AG04450 (cell line): ENCODE data around the gene HRH2. TPM values are rescaled to one million over a fixed set of nuclear protein-coding genes. Genes with fewer than 3 reads are reported as not detected.
"Not testable (repeated sequence)": the region's sequence is repeated elsewhere in the genome, so short reads cannot be mapped to it uniquely, and the experiment has no call there.

Experiments
- CTCF ChIA-PET: fragments of 300-600, 350-600 bp; formaldehyde crosslinking; extraction: SDS; loops from one replicate; lab custom pipeline; 2022; ENCODE audit warnings: antibody characterized with exemption, inconsistent platforms; lab: Charles Lee
- POLR2A ChIA-PET: fragments of 350-600 bp; formaldehyde crosslinking; extraction: SDS; loops from one replicate; lab custom pipeline; 2021; ENCODE audit warnings: antibody characterized with exemption, inconsistent platforms; lab: Yijun Ruan, JAX
- DNase-seq: peaks from one replicate; pipeline ENCODE4 v3.0.0-alpha.2; 2011; ENCODE audit warnings: low read depth, low spot score
- H3K27ac ChIP-seq: one replicate; pipeline ENCODE4 v1.5.1; 2012; ENCODE audit warnings: low read depth, low read length, control low read depth
- H3K27me3 ChIP-seq: one replicate; pipeline ENCODE4 v1.6.0; 2012; ENCODE audit warnings: low read length; ENCODE audit not compliant: control insufficient read depth, insufficient read depth
- H3K4me3 ChIP-seq: 2 replicates; pipeline ENCODE4 v1.5.1; 2011; ENCODE audit warnings: mild to moderate bottlenecking, low read depth, low read length, control low read depth
- H3K9me3 ChIP-seq: 2 replicates; pipeline ENCODE4 v1.5.1; 2012; ENCODE audit warnings: low read length; ENCODE audit not compliant: control insufficient read depth, insufficient read depth
- polyA plus RNA-seq: library from polyadenylated mRNA; depleted of rRNA; stranded (reverse); fragments of >200 nt; gene quantifications from 2 replicates; pipeline ENCODE4 v1.2.3, GENCODE V29; 2011
- TF ChIP-seq, protein P1 (sequence below): IDR thresholded peaks from 2 replicates; pipeline ENCODE4 v1.5.1; 2011; ENCODE audit warnings: low read depth, low read length, control low read depth, inconsistent platforms

Gene HRH2
- polyA plus RNA-seq, 1 experiment: not detected

DNA sequence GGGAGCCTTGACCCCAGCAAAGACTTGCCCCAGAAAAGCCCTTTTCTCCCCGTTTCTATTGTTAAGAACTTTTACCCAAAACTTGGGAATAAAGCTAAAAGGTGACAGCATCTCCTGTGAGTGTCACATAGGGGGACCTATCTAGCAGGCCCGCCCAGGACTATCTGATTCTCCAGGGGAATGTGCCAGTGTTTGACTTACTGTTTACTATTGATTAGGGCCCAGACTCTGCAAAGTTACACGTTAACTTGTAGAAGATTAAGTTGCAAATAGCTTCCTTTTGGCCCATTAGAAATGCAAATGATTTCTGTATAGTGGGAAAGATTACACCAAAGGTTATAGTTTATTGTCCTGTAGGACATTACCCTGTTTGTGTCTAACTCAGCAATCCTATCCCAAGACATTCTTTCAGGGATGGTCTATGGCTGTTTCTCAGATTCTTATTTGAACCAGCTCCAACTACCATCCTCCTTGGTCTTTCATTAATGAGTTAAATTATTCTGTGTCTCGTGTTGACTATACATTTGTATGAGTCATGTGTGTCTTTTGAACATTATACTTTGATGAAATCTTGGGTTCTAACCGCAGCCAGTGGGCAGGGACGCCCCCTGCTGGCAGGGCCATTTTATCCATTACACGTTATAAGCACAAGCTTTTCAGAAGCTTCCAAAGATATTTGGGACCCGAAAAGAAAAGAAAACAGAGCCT is 60.7 kb downstream of the HRH2 start:
- Histone ChIP-seq H3K27me3 (no peaks in the 10 kb centered on the region), H3K4me3 (no peak overlapping the region), H3K27ac (no peak overlapping the region), H3K9me3 (peaks cover 6% of the 10 kb centered on the region)
- DNase-seq: no peak
- ChIA-PET CTCF (interaction anchor here (0.8 to 2.5 kb wide), 10 partner anchors 11 to 190 kb away, joined by 3 to 28 read pairs (median 5); no protein-coding TSS in a partner anchor), POLR2A (no interaction called here)
- TF ChIP-seq, protein P1, sequence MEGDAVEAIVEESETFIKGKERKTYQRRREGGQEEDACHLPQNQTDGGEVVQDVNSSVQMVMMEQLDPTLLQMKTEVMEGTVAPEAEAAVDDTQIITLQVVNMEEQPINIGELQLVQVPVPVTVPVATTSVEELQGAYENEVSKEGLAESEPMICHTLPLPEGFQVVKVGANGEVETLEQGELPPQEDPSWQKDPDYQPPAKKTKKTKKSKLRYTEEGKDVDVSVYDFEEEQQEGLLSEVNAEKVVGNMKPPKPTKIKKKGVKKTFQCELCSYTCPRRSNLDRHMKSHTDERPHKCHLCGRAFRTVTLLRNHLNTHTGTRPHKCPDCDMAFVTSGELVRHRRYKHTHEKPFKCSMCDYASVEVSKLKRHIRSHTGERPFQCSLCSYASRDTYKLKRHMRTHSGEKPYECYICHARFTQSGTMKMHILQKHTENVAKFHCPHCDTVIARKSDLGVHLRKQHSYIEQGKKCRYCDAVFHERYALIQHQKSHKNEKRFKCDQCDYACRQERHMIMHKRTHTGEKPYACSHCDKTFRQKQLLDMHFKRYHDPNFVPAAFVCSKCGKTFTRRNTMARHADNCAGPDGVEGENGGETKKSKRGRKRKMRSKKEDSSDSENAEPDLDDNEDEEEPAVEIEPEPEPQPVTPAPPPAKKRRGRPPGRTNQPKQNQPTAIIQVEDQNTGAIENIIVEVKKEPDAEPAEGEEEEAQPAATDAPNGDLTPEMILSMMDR: peak; percentile 34

DNA sequence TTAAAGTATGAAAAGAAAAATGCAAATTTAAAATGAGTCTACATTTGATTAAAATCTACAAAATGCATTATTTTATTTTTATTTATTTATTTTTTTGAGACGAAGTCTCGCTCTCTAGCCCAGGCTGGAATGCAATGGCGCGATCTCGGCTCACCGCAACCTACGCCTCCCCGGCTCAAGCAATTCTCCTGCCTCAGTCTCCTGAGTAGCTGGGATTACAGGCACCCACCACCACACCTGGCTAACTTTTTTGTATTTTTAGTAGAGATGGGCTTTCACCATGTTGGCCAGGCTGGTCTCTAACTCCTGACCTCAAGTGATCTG is 61.2 kb downstream of the HRH2 start:
- H3K27me3 ChIP-seq, H3K4me3 ChIP-seq, DNase-seq, H3K9me3 ChIP-seq, H3K27ac ChIP-seq, POLR2A ChIA-PET: not testable (repeated sequence)
- CTCF ChIA-PET: interaction anchor here (0.8 to 2.5 kb wide), 7 partner anchors 10 to 190 kb away, joined by 3 to 28 read pairs (median 5); no protein-coding TSS in a partner anchor

DNA sequence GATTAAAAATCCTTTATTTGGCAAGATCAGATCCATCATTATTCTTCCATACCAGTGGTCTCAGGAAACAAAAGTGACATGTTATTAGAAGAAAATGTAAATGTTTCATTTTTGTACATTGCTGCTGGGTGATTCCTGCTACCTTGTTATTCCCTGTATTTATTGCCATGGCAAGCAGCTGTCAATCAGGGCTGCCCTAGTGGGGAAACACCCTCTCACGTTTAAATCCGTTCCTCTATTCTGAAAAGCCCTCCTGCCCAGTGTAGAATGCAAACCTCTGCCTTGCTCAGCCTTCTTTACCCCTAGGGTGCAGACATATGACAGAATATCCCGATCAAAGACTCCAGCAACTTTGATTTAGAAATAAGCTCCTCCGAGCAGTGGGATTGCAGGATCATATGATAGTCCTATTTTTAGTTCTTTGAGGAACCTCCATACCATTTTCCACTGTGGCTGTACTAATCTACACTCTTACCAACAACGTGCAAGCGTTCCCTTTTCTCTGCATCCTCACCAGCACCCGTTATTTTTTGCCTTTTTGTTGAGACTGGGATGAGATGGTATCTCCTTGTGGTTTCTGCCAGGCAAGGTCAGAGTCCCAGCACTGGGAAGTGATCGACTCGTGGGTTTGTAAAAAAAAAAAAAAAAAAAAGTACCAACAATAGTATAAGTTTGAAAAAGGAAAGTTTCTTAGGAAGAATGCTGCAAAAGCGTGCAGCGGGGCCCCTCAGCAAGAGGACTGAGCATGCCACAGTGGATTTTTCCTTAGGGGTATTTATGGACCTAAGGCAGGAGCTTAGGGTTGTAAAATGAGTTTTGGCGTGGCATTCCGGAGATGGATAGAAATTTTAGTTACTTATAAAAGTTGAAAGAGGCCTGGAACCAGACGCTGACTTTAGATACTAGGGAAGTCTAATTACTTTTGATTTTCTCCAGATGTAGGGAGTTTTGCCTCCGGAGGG is 66.7 kb downstream of the HRH2 start:
- ChIA-PET POLR2A (no interaction called here), CTCF (interaction anchor here (0.7 kb wide), 2 partner anchors 35 to 191 kb away, joined by 5 read pairs; no protein-coding TSS in a partner anchor)
- Histone ChIP-seq H3K27ac (no peak overlapping the region), H3K27me3 (peaks cover 10% of the 10 kb centered on the region), H3K4me3 (no peak overlapping the region), H3K9me3 (no peaks in the 10 kb centered on the region; the same call in 1 of the 2 replicates)
- no peak for DNase-seq
- TF ChIP-seq, protein P1: no peak

DNA sequence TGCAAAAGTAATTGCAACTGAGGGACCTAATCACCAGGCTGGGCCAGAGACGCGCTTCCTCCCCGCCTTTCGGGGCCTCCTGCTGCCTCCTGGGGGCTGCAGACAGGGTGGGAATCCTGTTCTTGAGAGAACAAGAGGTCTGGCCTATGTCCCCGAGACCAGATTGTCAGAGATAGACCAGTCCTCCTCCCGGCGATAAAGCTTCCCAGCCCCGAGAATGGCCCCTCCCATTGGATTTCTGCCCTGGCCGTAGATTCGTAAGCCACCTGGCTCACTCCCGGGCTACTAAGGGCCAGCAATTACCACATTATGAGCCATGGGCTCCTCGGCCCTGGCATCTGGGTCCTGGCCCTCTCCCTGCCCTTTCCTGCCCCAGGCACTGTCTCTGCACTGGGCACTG is 70.4 kb downstream of the HRH2 start:
- H3K4me3 ChIP-seq: no peak overlapping the region
- POLR2A ChIA-PET: no interaction called here
- peaks cover 10% of the 10 kb centered on the region for H3K27me3 ChIP-seq
- no peak for DNase-seq
- CTCF ChIA-PET: interaction anchor here (0.5 to 4.9 kb wide), 3 partner anchors 194 to 933 kb away, joined by 3 to 36 read pairs (median 9); no protein-coding TSS in a partner anchor
- H3K27ac ChIP-seq: no peak overlapping the region
- TF ChIP-seq, protein P1: no peak
- peaks cover under 1% of the 10 kb centered on the region; the same call in 1 of the 2 replicates for H3K9me3 ChIP-seq
